CD4-positive, alpha-beta T cell (primary cell): Measurements from ENCODE around the gene MICAL3. TPM values are rescaled to one million over a fixed set of nuclear protein-coding genes. Genes with fewer than 3 reads are reported as not detected.

Experiments used
- ATAC-seq: fragments of 200-7000 bp; cut with Tn5 transposase; one replicate; pipeline ENCODE4 v1.10.0; 2022; ENCODE audit warnings: mild to moderate bottlenecking; ENCODE audit not compliant: poor library complexity
- CTCF ChIA-PET: fragments of 350-600 bp; sonication (Branson Sonifier 250); formaldehyde crosslinking; loops from one replicate; lab custom pipeline; 2021; ENCODE audit warnings: antibody characterized with exemption, inconsistent platforms; lab: Charles Lee
- POLR2A ChIA-PET: fragments of 350-600 bp; sonication (Branson Sonifier 250); formaldehyde crosslinking; loops from one replicate; lab custom pipeline; 2021; ENCODE audit warnings: antibody characterized with exemption, inconsistent platforms; lab: Charles Lee
- DNase-seq, 14 experiments: peaks; one replicate each; pipeline ENCODE4 v3.0.0-alpha.2; 2013 to 2020; ENCODE audit warnings: mixed read lengths in 2 of 14
- H3K27ac ChIP-seq, 2 donors: one replicate each; pipeline versions ENCODE4 v1.5.1 to v1.7.0; 2013; ENCODE audit warnings: low read length in 2 of 2, low read depth in 1 of 2, mild to moderate bottlenecking in 1 of 2
- H3K27me3 ChIP-seq, 2 experiments: 1 replicate in 1 of 2; 2 replicates in 1 of 2; pipeline versions ENCODE4 v1.6.1 to v1.7.0; 2013; ENCODE audit warnings: low read length in 2 of 2, control low read depth in 1 of 2, mild to moderate bottlenecking in 1 of 2, moderate library complexity in 1 of 2; ENCODE audit not compliant: insufficient read depth in 2 of 2, control insufficient read depth in 1 of 2
- H3K36me3 ChIP-seq: one replicate; pipeline ENCODE4 v1.6.1; 2013; ENCODE audit warnings: low read length, control low read depth; ENCODE audit not compliant: insufficient read depth
- H3K4me1 ChIP-seq: one replicate; pipeline ENCODE4 v1.6.1; 2013; ENCODE audit warnings: low read length, control low read depth; ENCODE audit not compliant: insufficient read depth
- H3K4me3 ChIP-seq: one replicate; pipeline ENCODE4 v1.5.1; 2013; ENCODE audit warnings: mild to moderate bottlenecking, low read length, moderate library complexity
- H3K9me3 ChIP-seq, 2 experiments: 1 replicate in 1 of 2; 2 replicates in 1 of 2; pipeline versions ENCODE4 v1.6.1 to v1.7.0; 2013; ENCODE audit warnings: low read length in 2 of 2, mild to moderate bottlenecking in 2 of 2, control low read depth in 1 of 2, moderate library complexity in 1 of 2; ENCODE audit not compliant: control insufficient read depth in 1 of 2, insufficient read depth in 1 of 2
- H3K27ac Mint-ChIP-seq: one replicate; pipeline ENCODE4 v1.8.0; 2020; ENCODE audit warnings: mixed read lengths
- H3K27me3 Mint-ChIP-seq: one replicate; pipeline ENCODE4 v1.8.0; 2021; ENCODE audit warnings: mixed read lengths
- H3K36me3 Mint-ChIP-seq: one replicate; pipeline ENCODE4 v1.8.0; 2021; ENCODE audit warnings: low read depth, mixed read lengths
- H3K4me1 Mint-ChIP-seq: one replicate; pipeline ENCODE4 v1.8.0; 2021; ENCODE audit warnings: low read depth, mixed read lengths
- H3K4me3 Mint-ChIP-seq: one replicate; pipeline ENCODE4 v1.8.0; 2020; ENCODE audit warnings: mild to moderate bottlenecking, mixed read lengths
- H3K9me3 Mint-ChIP-seq: one replicate; pipeline ENCODE4 v1.8.0; 2020; ENCODE audit warnings: mixed read lengths
- intact Hi-C, 2 experiments: fragments of 100-400 bp; cut with DNase I in 1 of 2; cut with micrococcal nuclease in 1 of 2; formaldehyde crosslinking; loops; one replicate each; pipeline versions ENCODE4 v1.15.1 to v1.9.0; 2023 to 2025; cut with DNase I, micrococcal nuclease
- total RNA-seq, 174 experiments: library from RNA in 2 of 174; stranded (reverse) in 2 of 174; gene quantifications; one replicate each; pipeline ENCODE4 v1.2.3 and lab custom pipeline; 2021 to 2026
- TF ChIP-seq, protein P1 (sequence below): fragments of 200-600 bp; IDR thresholded peaks from one replicate; pipeline ENCODE4 v1.8.0; 2022; ENCODE audit warnings: antibody characterized with exemption, mild to moderate bottlenecking

MICAL3 gene
- total RNA-seq, 2 experiments from 2014 or later = 9.4 to 9.9 TPM

DNA sequence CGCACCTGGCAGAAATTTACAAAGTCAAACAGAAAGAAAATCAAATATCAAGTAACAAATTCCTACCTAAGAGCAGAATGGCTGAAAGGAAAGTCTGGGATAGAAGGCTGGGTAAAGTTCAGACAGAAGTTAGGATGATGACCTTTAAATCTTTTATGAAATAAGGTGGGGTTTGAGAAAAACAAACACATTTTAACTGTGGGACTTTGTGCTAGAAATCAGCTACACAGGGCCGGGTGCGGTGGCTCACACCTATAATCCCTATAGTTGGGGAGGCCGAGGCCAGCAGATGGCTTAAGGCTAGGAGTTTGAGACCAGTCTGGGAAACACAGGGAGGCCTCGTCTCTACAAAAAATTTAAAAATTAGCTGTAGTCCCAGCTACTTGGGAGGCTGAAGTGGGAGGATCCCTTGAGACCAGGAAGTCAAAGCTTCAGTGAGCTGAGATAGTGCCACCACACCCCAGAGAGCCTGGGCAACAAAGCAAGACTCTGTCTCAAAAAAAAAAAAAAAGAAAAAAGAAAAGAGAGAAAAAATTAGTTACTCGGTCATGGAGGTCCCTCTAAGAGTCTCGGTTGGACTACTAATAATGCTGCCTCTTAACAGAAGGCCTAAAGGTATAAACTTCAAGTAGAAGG is 130.3 kb downstream of the MICAL3 start:
- H3K27me3 ChIP-seq = no peaks in the 10 kb centered on the region
- H3K4me1 Mint-ChIP-seq = peaks cover 4% of the 10 kb centered on the region
- H3K36me3 Mint-ChIP-seq = peaks cover 17% of the 10 kb centered on the region
- H3K4me1 ChIP-seq = no peaks in the 10 kb centered on the region
- no peaks in the 10 kb centered on the region for H3K27me3 Mint-ChIP-seq
- H3K9me3 ChIP-seq = no peaks in the 10 kb centered on the region
- no peak overlapping the region for H3K27ac Mint-ChIP-seq
- H3K36me3 ChIP-seq = peaks cover 14% of the 10 kb centered on the region
- no peak overlapping the region for H3K27ac ChIP-seq
- no peak overlapping the region for H3K4me3 ChIP-seq
- no peak overlapping the region for H3K4me3 Mint-ChIP-seq
- POLR2A ChIA-PET = no interaction called here
- TF ChIP-seq, protein P1, sequence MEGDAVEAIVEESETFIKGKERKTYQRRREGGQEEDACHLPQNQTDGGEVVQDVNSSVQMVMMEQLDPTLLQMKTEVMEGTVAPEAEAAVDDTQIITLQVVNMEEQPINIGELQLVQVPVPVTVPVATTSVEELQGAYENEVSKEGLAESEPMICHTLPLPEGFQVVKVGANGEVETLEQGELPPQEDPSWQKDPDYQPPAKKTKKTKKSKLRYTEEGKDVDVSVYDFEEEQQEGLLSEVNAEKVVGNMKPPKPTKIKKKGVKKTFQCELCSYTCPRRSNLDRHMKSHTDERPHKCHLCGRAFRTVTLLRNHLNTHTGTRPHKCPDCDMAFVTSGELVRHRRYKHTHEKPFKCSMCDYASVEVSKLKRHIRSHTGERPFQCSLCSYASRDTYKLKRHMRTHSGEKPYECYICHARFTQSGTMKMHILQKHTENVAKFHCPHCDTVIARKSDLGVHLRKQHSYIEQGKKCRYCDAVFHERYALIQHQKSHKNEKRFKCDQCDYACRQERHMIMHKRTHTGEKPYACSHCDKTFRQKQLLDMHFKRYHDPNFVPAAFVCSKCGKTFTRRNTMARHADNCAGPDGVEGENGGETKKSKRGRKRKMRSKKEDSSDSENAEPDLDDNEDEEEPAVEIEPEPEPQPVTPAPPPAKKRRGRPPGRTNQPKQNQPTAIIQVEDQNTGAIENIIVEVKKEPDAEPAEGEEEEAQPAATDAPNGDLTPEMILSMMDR = no peak
- intact Hi-C loops = no loop called here
- DNase-seq (no peak), ATAC-seq (no peak)
- CTCF ChIA-PET = no interaction called here
- H3K9me3 Mint-ChIP-seq = no peaks in the 10 kb centered on the region

DNA sequence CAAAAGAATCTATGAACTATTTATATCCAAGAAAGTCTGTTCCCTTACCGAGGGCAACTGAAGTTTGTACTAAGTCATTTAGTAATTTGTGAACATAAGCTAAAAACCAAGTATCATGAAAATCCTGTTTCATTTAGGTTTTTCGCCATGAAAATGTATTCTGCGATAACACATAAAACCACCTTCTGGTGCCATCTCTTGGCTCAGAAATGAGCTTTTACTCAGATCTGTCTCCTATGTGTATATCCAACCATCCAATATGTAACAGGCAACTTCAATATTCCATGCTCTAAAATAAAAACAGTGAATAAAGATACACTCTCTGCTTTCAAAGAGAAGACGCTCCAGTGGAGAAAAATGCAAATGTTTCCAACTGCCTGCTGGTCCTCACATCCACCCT is 132.0 kb downstream of the MICAL3 start:
- H3K4me1 ChIP-seq = no peaks in the 10 kb centered on the region
- H3K4me3 ChIP-seq = no peak overlapping the region
- Mint-ChIP-seq H3K27me3 (no peaks in the 10 kb centered on the region), H3K9me3 (no peaks in the 10 kb centered on the region), H3K4me1 (peaks cover under 1% of the 10 kb centered on the region), H3K27ac (no peak overlapping the region), H3K4me3 (no peak overlapping the region), H3K36me3 (peaks cover 21% of the 10 kb centered on the region)
- peaks cover 22% of the 10 kb centered on the region for H3K36me3 ChIP-seq
- intact Hi-C loops = no loop called here
- no peak overlapping the region for H3K27ac ChIP-seq
- POLR2A ChIA-PET = no interaction called here
- ATAC-seq (no peak), DNase-seq (no peak)
- TF ChIP-seq, protein P1 = no peak
- CTCF ChIA-PET = no interaction called here
- no peaks in the 10 kb centered on the region for H3K27me3 ChIP-seq
- H3K9me3 ChIP-seq = no peaks in the 10 kb centered on the region

DNA sequence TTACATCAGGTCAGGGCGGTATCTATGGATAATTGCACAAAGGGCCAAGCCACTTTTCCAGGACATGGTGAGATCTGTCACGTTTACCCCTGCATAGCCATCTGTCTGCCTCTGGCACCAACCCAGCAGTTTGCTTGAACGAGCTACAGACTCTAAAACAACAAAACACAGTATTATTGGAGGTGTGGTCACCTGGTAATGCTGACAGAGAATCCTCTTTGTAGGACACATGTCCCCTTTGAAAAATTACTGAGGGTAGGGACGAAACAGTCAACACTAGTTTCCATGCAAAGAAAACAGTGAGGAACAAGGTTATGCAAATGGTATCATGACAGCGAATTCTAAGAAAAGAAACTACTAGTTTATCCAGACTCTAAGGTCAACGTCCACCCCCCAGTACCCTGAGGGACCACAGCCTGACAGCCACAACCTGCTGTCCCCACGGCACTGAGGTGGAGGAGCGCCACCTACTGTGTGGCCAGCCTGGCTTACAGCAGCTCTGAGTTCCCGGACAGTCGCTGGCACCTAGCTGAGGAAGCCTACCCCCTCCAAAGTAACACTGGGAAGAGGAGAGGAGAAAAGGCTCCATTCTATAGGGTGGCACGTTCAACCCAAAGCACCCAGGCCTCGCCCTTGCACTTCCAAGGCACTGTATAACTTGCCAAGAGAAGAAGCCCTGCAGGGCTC is 132.7 kb downstream of the MICAL3 start:
- no peak for ATAC-seq
- no peaks in the 10 kb centered on the region for H3K4me1 Mint-ChIP-seq
- H3K4me3 ChIP-seq = no peak overlapping the region
- H3K36me3 Mint-ChIP-seq = peaks cover 23% of the 10 kb centered on the region
- ChIA-PET CTCF (no interaction called here), POLR2A (no interaction called here)
- peaks cover 22% of the 10 kb centered on the region for H3K36me3 ChIP-seq
- H3K27me3 ChIP-seq = no peaks in the 10 kb centered on the region
- TF ChIP-seq, protein P1 = no peak
- no peaks in the 10 kb centered on the region for H3K9me3 Mint-ChIP-seq
- DNase-seq = no peak
- H3K4me1 ChIP-seq = no peaks in the 10 kb centered on the region
- no peaks in the 10 kb centered on the region for H3K27me3 Mint-ChIP-seq
- intact Hi-C loops = no loop called here
- no peak overlapping the region for H3K4me3 Mint-ChIP-seq
- H3K27ac ChIP-seq = no peak overlapping the region
- no peak overlapping the region for H3K27ac Mint-ChIP-seq
- no peaks in the 10 kb centered on the region for H3K9me3 ChIP-seq
